ENCODE measurements around the gene KDM8. TPM values are rescaled to one million over a fixed set of nuclear protein-coding genes. Genes with fewer than 3 reads are reported as not detected.

Gene KDM8
- polyA plus RNA-seq, 1 of the 3 experiments (the other 2 are of a cell fraction): 3.3 TPM

GRCh38 chr16:27233731-27234130, 30.4 kb downstream of the KDM8 start:
- 89% methylated on average over 3 of the region's 6 CpGs for WGBS (ENCODE audit: low lambda C conversion rate)
- Histone ChIP-seq H3K4me2 (no peak overlapping the region), H3K4me3 (ENCODE audit: low read depth in 2 of 2, low read length in 1 of 2) (no peak overlapping the region), H3K36me3 (replicated peaks in 1 of 2; ENCODE audit: control insufficient read depth in 1 of 2, insufficient read depth in 2 of 2, low read length in 1 of 2) (peaks cover 0 to 24% of the 10 kb centered on the region in 2 experiments), H3K27ac (ENCODE audit: low read depth in 2 of 2, low read length in 1 of 2) (no peak overlapping the region), H3K9me2 (no peaks in the 10 kb centered on the region), H3K79me2 (ENCODE audit: insufficient read depth) (no peaks in the 10 kb centered on the region), H4K20me1 (ENCODE audit: insufficient read depth) (no peaks in the 10 kb centered on the region), H3K9me3 (no peaks in the 10 kb centered on the region), H3K9ac (no peak overlapping the region), H3F3A (replicated peaks; ENCODE audit: insufficient read depth) (peaks cover 3% of the 10 kb centered on the region), H3K27me3 (ENCODE audit: insufficient read depth) (no peaks in the 10 kb centered on the region), H3K4me1 (ENCODE audit: control insufficient read depth in 1 of 2, insufficient read depth in 2 of 2, low read depth in 1 of 2, low read length in 1 of 2) (peaks cover 20 to 31% of the 10 kb centered on the region in 2 experiments; a peak in 3 of 4 replicates), H2AFZ (ENCODE audit: low read depth) (no peak overlapping the region)
- DNase-seq: no peak
- CTCF ChIA-PET: interaction anchor here (1.1 to 7.2 kb wide), 15 partner anchors 11 to 207 kb away, joined by 3 to 104 read pairs (median 10); partner anchors contain the start of genes IL21R and KDM8
- POLR2A ChIA-PET: no interaction called here
- no peak for TF ChIP-seq RCOR1 (IDR thresholded peaks at IDR 0.05; ENCODE audit: low read length)
- no peak for TF ChIP-seq TCF12 (IDR thresholded peaks at IDR 0.05)
- TF ChIP-seq, protein P1, sequence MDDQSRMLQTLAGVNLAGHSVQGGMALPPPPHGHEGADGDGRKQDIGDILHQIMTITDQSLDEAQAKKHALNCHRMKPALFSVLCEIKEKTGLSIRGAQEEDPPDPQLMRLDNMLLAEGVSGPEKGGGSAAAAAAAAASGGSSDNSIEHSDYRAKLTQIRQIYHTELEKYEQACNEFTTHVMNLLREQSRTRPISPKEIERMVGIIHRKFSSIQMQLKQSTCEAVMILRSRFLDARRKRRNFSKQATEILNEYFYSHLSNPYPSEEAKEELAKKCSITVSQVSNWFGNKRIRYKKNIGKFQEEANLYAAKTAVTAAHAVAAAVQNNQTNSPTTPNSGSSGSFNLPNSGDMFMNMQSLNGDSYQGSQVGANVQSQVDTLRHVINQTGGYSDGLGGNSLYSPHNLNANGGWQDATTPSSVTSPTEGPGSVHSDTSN (IDR thresholded peaks at IDR 0.05): no peak
- no peak for TF ChIP-seq RAD21 (IDR thresholded peaks at IDR 0.05; ENCODE audit: low read length)
- no peak for TF ChIP-seq NFIC (IDR thresholded peaks at IDR 0.05; ENCODE audit: borderline replicate concordance)
- TF ChIP-seq, protein P2, sequence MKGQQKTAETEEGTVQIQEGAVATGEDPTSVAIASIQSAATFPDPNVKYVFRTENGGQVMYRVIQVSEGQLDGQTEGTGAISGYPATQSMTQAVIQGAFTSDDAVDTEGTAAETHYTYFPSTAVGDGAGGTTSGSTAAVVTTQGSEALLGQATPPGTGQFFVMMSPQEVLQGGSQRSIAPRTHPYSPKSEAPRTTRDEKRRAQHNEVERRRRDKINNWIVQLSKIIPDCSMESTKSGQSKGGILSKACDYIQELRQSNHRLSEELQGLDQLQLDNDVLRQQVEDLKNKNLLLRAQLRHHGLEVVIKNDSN (IDR thresholded peaks at IDR 0.05; ENCODE audit: borderline replicate concordance, low read depth): no peak
- no peak for TF ChIP-seq NRF1 (IDR thresholded peaks at IDR 0.05; ENCODE audit: low read depth, low read length)
- TF ChIP-seq RFX5 (IDR thresholded peaks at IDR 0.05; ENCODE audit: low read length): no peak
- no peak for TF ChIP-seq YY1 (IDR thresholded peaks at IDR 0.05; ENCODE audit: low read depth)
- TF ChIP-seq MAX (IDR thresholded peaks at IDR 0.05; ENCODE audit: low read depth): no peak
- no peak for TF ChIP-seq EP300 (IDR thresholded peaks at IDR 0.05; ENCODE audit: borderline replicate concordance in 1 of 2, low read depth in 1 of 2, low read length in 1 of 2)
- TF ChIP-seq, protein P3, sequence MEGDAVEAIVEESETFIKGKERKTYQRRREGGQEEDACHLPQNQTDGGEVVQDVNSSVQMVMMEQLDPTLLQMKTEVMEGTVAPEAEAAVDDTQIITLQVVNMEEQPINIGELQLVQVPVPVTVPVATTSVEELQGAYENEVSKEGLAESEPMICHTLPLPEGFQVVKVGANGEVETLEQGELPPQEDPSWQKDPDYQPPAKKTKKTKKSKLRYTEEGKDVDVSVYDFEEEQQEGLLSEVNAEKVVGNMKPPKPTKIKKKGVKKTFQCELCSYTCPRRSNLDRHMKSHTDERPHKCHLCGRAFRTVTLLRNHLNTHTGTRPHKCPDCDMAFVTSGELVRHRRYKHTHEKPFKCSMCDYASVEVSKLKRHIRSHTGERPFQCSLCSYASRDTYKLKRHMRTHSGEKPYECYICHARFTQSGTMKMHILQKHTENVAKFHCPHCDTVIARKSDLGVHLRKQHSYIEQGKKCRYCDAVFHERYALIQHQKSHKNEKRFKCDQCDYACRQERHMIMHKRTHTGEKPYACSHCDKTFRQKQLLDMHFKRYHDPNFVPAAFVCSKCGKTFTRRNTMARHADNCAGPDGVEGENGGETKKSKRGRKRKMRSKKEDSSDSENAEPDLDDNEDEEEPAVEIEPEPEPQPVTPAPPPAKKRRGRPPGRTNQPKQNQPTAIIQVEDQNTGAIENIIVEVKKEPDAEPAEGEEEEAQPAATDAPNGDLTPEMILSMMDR (IDR thresholded peaks at IDR 0.05): no peak
- TF ChIP-seq SIN3A (IDR thresholded peaks at IDR 0.05; ENCODE audit: borderline replicate concordance, low read depth, low read length): no peak
- no peak for TF ChIP-seq MXI1 (IDR thresholded peaks at IDR 0.05; ENCODE audit: low read depth, low read length)
- TF ChIP-seq GATA2 (CRISPR knock-in tag; IDR thresholded peaks at IDR 0.05): no peak
- TF ChIP-seq, protein P4, sequence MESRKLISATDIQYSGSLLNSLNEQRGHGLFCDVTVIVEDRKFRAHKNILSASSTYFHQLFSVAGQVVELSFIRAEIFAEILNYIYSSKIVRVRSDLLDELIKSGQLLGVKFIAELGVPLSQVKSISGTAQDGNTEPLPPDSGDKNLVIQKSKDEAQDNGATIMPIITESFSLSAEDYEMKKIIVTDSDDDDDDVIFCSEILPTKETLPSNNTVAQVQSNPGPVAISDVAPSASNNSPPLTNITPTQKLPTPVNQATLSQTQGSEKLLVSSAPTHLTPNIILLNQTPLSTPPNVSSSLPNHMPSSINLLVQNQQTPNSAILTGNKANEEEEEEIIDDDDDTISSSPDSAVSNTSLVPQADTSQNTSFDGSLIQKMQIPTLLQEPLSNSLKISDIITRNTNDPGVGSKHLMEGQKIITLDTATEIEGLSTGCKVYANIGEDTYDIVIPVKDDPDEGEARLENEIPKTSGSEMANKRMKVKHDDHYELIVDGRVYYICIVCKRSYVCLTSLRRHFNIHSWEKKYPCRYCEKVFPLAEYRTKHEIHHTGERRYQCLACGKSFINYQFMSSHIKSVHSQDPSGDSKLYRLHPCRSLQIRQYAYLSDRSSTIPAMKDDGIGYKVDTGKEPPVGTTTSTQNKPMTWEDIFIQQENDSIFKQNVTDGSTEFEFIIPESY (IDR thresholded peaks at IDR 0.05; ENCODE audit: borderline replicate concordance, low read depth): no peak
